Activated B cell treated with CpG ODN at 0.5 μM for 24 hours (primary cell): ENCODE results near the gene OR52E8. TPM values are rescaled to one million over a fixed set of nuclear protein-coding genes. Genes with fewer than 3 reads are reported as not detected.

Experiments
- ATAC-seq: fragments of 200-7000 bp; cut with Tn5 transposase; one replicate; pipeline ENCODE4 v1.10.0; 2021; ENCODE audit warnings: low read depth, mild to moderate bottlenecking, moderate library complexity
- CTCF ChIA-PET: fragments of 350-600 bp; sonication (Branson Sonifier 250); formaldehyde crosslinking; loops from one replicate; lab custom pipeline; 2021; ENCODE audit warnings: antibody characterized with exemption; lab: Charles Lee
- POLR2A ChIA-PET: fragments of 350-600 bp; sonication (Branson Sonifier 250); formaldehyde crosslinking; loops from one replicate; lab custom pipeline; 2021; ENCODE audit warnings: antibody characterized with exemption; lab: Charles Lee
- DNase-seq: peaks from one replicate; pipeline ENCODE4 v3.0.0; 2022
- H3K27ac Mint-ChIP-seq: one replicate; pipeline ENCODE4 v1.8.0; 2020; ENCODE audit warnings: mixed read lengths
- H3K27me3 Mint-ChIP-seq: one replicate; pipeline ENCODE4 v1.8.0; 2021; ENCODE audit warnings: mixed read lengths
- H3K36me3 Mint-ChIP-seq: one replicate; pipeline ENCODE4 v1.8.0; 2021; ENCODE audit warnings: low read depth, mixed read lengths
- H3K4me1 Mint-ChIP-seq: one replicate; pipeline ENCODE4 v1.8.0; 2021; ENCODE audit warnings: mixed read lengths
- H3K4me3 Mint-ChIP-seq: one replicate; pipeline ENCODE4 v1.8.0; 2020; ENCODE audit warnings: mild to moderate bottlenecking, mixed read lengths
- H3K9me3 Mint-ChIP-seq: one replicate; pipeline ENCODE4 v1.8.0; 2020; ENCODE audit warnings: mixed read lengths
- intact Hi-C: fragments of 100-400 bp; cut with micrococcal nuclease; formaldehyde crosslinking; loops from one replicate; pipeline ENCODE4 v1.15.1; 2024
- total RNA-seq: library from RNA; stranded (reverse); gene quantifications from 2 replicates; pipeline ENCODE4 v1.2.3, GENCODE V29; 2022
- TF ChIP-seq, protein P1 (sequence below): fragments of 200-600 bp; IDR thresholded peaks from one replicate; pipeline ENCODE4 v1.8.0; 2022; ENCODE audit warnings: antibody characterized with exemption, mild to moderate bottlenecking

OR52E8 gene
- not detected in 2 replicates for total RNA-seq

DNA sequence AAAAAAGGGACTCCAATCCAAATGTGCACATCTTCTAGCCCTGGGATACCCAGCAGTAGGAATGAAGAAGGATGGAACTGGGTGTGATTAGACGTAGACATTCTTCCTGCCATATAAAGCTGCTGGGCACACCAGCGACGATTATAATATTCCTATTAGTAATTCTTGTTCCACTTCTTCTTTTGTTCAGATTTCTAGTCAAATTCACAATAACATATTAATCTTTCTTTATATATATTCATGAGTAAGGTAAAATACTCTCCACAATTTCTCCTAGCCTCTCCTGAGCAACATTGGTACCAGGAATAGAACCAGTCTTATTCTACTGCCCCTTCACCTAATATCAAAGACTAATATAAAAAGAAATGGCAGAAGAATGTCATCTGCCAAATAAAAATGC lies at the start of gene OR52E8:
OR52E8 (minus strand) TSS at position 101 of the 400 bp plus-strand sequence; CDS start at position 101, 0 bp downstream.
- Mint-ChIP-seq H3K27me3 (peaks cover 6% of the 10 kb centered on the region), H3K4me1 (no peaks in the 10 kb centered on the region), H3K9me3 (peaks cover 6% of the 10 kb centered on the region), H3K27ac (no peak within 1 kb of the TSS), H3K36me3 (no peaks in the 10 kb centered on the region), H3K4me3 (no peak within 1 kb of the TSS)
- ChIA-PET CTCF (no interaction called here), POLR2A (no interaction called here)
- TF ChIP-seq, protein P1, sequence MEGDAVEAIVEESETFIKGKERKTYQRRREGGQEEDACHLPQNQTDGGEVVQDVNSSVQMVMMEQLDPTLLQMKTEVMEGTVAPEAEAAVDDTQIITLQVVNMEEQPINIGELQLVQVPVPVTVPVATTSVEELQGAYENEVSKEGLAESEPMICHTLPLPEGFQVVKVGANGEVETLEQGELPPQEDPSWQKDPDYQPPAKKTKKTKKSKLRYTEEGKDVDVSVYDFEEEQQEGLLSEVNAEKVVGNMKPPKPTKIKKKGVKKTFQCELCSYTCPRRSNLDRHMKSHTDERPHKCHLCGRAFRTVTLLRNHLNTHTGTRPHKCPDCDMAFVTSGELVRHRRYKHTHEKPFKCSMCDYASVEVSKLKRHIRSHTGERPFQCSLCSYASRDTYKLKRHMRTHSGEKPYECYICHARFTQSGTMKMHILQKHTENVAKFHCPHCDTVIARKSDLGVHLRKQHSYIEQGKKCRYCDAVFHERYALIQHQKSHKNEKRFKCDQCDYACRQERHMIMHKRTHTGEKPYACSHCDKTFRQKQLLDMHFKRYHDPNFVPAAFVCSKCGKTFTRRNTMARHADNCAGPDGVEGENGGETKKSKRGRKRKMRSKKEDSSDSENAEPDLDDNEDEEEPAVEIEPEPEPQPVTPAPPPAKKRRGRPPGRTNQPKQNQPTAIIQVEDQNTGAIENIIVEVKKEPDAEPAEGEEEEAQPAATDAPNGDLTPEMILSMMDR = no peak
- DNase-seq (no peak), ATAC-seq (no peak)
- intact Hi-C loops = no loop called here

DNA sequence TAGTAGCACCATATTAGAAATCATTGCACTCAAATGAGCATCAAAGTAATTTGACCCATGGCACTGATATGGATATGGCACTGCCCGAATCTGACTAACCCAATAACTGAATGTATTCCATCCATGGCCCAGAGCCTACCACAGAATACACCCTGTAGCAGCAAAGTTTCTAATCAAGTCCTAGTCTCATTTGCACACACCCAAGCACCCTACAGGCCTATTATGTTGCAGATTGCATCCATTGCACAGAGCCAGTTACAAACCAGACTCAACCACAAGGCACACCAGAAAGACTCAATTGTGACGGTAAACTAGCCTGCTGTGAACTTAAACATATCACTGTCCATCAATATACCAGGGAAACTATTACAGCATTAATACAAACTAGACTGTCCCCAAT lies 42.0 kb upstream of the OR52E8 start:
- no peak overlapping the region for H3K4me3 Mint-ChIP-seq
- H3K27me3 Mint-ChIP-seq = no peaks in the 10 kb centered on the region
- POLR2A ChIA-PET = no interaction called here
- no peaks in the 10 kb centered on the region for H3K9me3 Mint-ChIP-seq
- DNase-seq (no peak), ATAC-seq (no peak)
- no peaks in the 10 kb centered on the region for H3K4me1 Mint-ChIP-seq
- TF ChIP-seq, protein P1 = no peak
- no peak overlapping the region for H3K27ac Mint-ChIP-seq
- intact Hi-C loops = loop anchor here (10.0 kb wide), 1 partner anchor 695 kb away; the partner anchor contains the start of gene OR51V1
- CTCF ChIA-PET = no interaction called here
- H3K36me3 Mint-ChIP-seq = no peaks in the 10 kb centered on the region

- H3K27ac Mint-ChIP-seq = no peak within 1 kb of the TSS
- no peaks in the 10 kb centered on the region for H3K4me1 Mint-ChIP-seq
- TF ChIP-seq, protein P1 = no peak
- DNase-seq = no peak
- no peaks in the 10 kb centered on the region for H3K9me3 Mint-ChIP-seq
- no peak for ATAC-seq
- no peaks in the 10 kb centered on the region for H3K36me3 Mint-ChIP-seq
- POLR2A ChIA-PET = no interaction called here
- intact Hi-C loops = loop anchor here (10.0 kb wide), 1 partner anchor 688 kb away; the partner anchor contains the start of gene OR51V1
- CTCF ChIA-PET = interaction anchor here (1.1 kb wide), 1 partner anchor 10 kb away, joined by 3 read pairs; no protein-coding TSS in a partner anchor
- H3K27me3 Mint-ChIP-seq = no peaks in the 10 kb centered on the region
- no peak within 1 kb of the TSS for H3K4me3 Mint-ChIP-seq
Measured at GRCh38 chr11:5892908-5893307, 35.4 kb upstream of the OR52E8 start, which contains the start of gene OR52E5. Gene OR52E5, plus strand, starts transcription at chr11:5893208. Its CDS starts 7,569 bp downstream, at chr11:5900777.

DNA sequence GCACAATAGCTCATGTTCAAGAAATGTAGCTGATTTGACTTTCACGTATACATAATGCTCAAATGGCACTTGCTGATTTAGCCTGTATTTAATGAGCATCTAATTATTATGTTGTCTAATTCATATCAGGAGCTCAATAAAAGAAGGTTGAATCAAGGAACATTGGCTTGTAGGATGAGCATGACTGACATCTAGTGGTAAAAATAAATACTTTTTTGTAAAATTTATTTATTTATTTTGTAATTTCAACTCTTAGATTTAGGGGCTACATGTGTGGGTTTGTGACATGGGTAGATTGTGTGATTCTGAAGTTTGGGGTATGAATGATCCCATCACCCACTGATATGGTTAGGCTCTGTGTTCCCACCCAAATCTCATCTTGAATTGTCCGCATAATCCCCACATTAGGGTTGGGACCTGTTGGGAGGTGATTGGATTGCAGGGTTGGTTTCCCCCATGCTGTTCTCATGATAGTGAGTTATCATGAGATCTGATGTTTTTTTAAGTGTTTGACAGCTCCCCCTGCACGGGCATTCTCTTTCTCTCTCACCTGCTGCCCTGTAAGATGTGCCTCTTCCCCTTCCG lies 33.8 kb upstream of the OR52E8 start:
- POLR2A ChIA-PET = no interaction called here
- no peak overlapping the region for H3K4me3 Mint-ChIP-seq

GRCh38 chr11:5887661-5888060 lies 30.2 kb upstream of the OR52E8 start:
- no peak overlapping the region for H3K27ac Mint-ChIP-seq
- no peak for DNase-seq
- POLR2A ChIA-PET = no interaction called here
- ATAC-seq = no peak
- TF ChIP-seq, protein P1 = no peak
- no peaks in the 10 kb centered on the region for H3K36me3 Mint-ChIP-seq
- no peaks in the 10 kb centered on the region for H3K4me1 Mint-ChIP-seq
- no peaks in the 10 kb centered on the region for H3K27me3 Mint-ChIP-seq
- intact Hi-C loops = no loop called here
- CTCF ChIA-PET = interaction anchor here (0.6 to 1.2 kb wide), 2 partner anchors 684 to 1701 kb away, joined by 3 to 4 read pairs; no protein-coding TSS in a partner anchor
- H3K4me3 Mint-ChIP-seq = no peak overlapping the region
- no peaks in the 10 kb centered on the region for H3K9me3 Mint-ChIP-seq

More for the DNA sequence above, 33.8 kb upstream of the OR52E8 start:
- H3K4me1 Mint-ChIP-seq = no peaks in the 10 kb centered on the region
- H3K27me3 Mint-ChIP-seq = no peaks in the 10 kb centered on the region
- intact Hi-C loops = loop anchor here (1.0 to 10.0 kb wide), 7 partner anchors 83 to 767 kb away; partner anchors contain the start of genes OR51V1 and OR52N2
- no peak for DNase-seq
- no peaks in the 10 kb centered on the region for H3K36me3 Mint-ChIP-seq
- CTCF ChIA-PET = interaction anchor here (0.7 to 1.4 kb wide), 10 partner anchors 9 to 1703 kb away, joined by 3 to 9 read pairs (median 4); partner anchors contain the start of genes OR51D1 and TRIM5
- H3K9me3 Mint-ChIP-seq = no peaks in the 10 kb centered on the region
- ATAC-seq = no peak
- TF ChIP-seq, protein P1 = no peak
- no peak overlapping the region for H3K27ac Mint-ChIP-seq
